GM21717 (cell line): ENCODE measurements around the gene KLHL12.

ENCODE experiments used
- ATAC-seq: cut with Tn5 transposase; IDR thresholded peaks from one replicate; pipeline ENCODE4 v1.9.1; 2021; ENCODE audit warnings: mild to moderate bottlenecking, moderate library complexity; ENCODE audit not compliant: unreplicated experiment

KLHL12 gene

GRCh38 chr1:202844259-202844658 is 82.8 kb downstream of the KLHL12 start:
- no peak for ATAC-seq

GRCh38 chr1:202843081-202843480 is 84.0 kb downstream of the KLHL12 start:
- no peak for ATAC-seq
